PC-9 (cell line): ENCODE data around the gene LGALS12.

ENCODE experiments used
- CTCF ChIP-seq: fragments of 200-600 bp; sonication (generic); conservative IDR thresholded peaks from 2 replicates; pipeline ENCODE4 v1.6.1; 2017; ENCODE audit warnings: mixed run types, antibody characterized with exemption, mild to moderate bottlenecking, moderate library complexity
- EZH2 ChIP-seq: fragments of 200-600 bp; sonication (generic); IDR thresholded peaks from 2 replicates; pipeline ENCODE4 v1.8.0; 2017; ENCODE audit warnings: antibody characterized with exemption, low read depth

GRCh38 chr11:63505857-63506528 is at the start of gene LGALS12:
- TF ChIP-seq CTCF (no peak), EZH2 (no peak)
